H9 (cell line): Measurements from ENCODE around the gene DEPP1. TPM values are rescaled to one million over a fixed set of nuclear protein-coding genes. Genes with fewer than 3 reads are reported as not detected.

Experiments used
- DNase-seq: peaks from one replicate; pipeline ENCODE4 v3.0.0-alpha.2; 2017
- H2AFZ ChIP-seq: one replicate; pipeline ENCODE4 v1.6.1; 2013; ENCODE audit warnings: mild to moderate bottlenecking, low read length, control low read depth, moderate library complexity
- H2AK5ac ChIP-seq: 2 replicates; pipeline ENCODE4 v1.6.1; 2013; ENCODE audit warnings: low read length, control low read depth, mixed read lengths; ENCODE audit not compliant: insufficient read length
- H2BK120ac ChIP-seq: one replicate; pipeline ENCODE4 v1.6.1; 2013; ENCODE audit warnings: low read depth, mild to moderate bottlenecking, low read length, control low read depth, inconsistent platforms; ENCODE audit not compliant: poor library complexity, severe bottlenecking
- H2BK12ac ChIP-seq: 2 replicates; pipeline ENCODE4 v1.6.1; 2013; ENCODE audit warnings: low read length, control low read depth, mixed read lengths, low read depth; ENCODE audit not compliant: insufficient read length
- H2BK15ac ChIP-seq: 2 replicates; pipeline ENCODE4 v1.6.1; 2013; ENCODE audit warnings: low read depth, low read length, control low read depth
- H2BK20ac ChIP-seq: one replicate; pipeline ENCODE4 v1.6.1; 2013; ENCODE audit warnings: low read depth, mild to moderate bottlenecking, low read length, control low read depth, inconsistent platforms; ENCODE audit not compliant: poor library complexity, severe bottlenecking
- H2BK5ac ChIP-seq: 2 replicates; pipeline ENCODE4 v1.6.1; 2013; ENCODE audit warnings: low read length, control low read depth, mixed read lengths; ENCODE audit not compliant: insufficient read length
- H3K14ac ChIP-seq: 2 replicates; pipeline ENCODE4 v1.6.1; 2013; ENCODE audit warnings: low read length, control low read depth; ENCODE audit not compliant: insufficient read depth
- H3K18ac ChIP-seq: 2 replicates; pipeline ENCODE4 v1.6.1; 2013; ENCODE audit warnings: low read depth, mild to moderate bottlenecking, mixed read lengths, low read length, control low read depth; ENCODE audit not compliant: insufficient read length
- H3K23ac ChIP-seq: 2 replicates; pipeline ENCODE4 v1.6.1; 2013; ENCODE audit warnings: low read length, control low read depth, mixed read lengths, low read depth; ENCODE audit not compliant: insufficient read length
- H3K23me2 ChIP-seq: 2 replicates; pipeline ENCODE4 v1.6.1; 2013; ENCODE audit warnings: low read depth, mild to moderate bottlenecking, mixed read lengths, low read length, control low read depth; ENCODE audit not compliant: insufficient read length, poor library complexity, severe bottlenecking
- H3K27ac ChIP-seq: 2 replicates; pipeline ENCODE4 v1.5.1; 2013; ENCODE audit warnings: low read length, control low read depth, mixed read lengths, low read depth; ENCODE audit not compliant: insufficient read length
- H3K27me3 ChIP-seq: 2 replicates; pipeline ENCODE4 v1.6.1; 2013; ENCODE audit warnings: low read length, control low read depth, inconsistent platforms; ENCODE audit not compliant: insufficient read depth
- H3K4ac ChIP-seq: 2 replicates; pipeline ENCODE4 v1.6.1; 2013; ENCODE audit warnings: low read depth, mild to moderate bottlenecking, control low read depth, inconsistent platforms, low read length, moderate library complexity
- H3K4me1 ChIP-seq: 2 replicates; pipeline ENCODE4 v1.6.1; 2013; ENCODE audit warnings: low read length, control low read depth, inconsistent platforms; ENCODE audit not compliant: insufficient read depth
- H3K4me2 ChIP-seq: 2 replicates; pipeline ENCODE4 v1.6.1; 2013; ENCODE audit warnings: low read length, control low read depth, mixed read lengths; ENCODE audit not compliant: insufficient read length, insufficient read depth
- H3K56ac ChIP-seq: 2 replicates; pipeline ENCODE4 v1.6.1; 2013; ENCODE audit warnings: low read depth, mild to moderate bottlenecking, mixed read lengths, low read length, control low read depth; ENCODE audit not compliant: insufficient read length
- H3K79me1 ChIP-seq: 2 replicates; pipeline ENCODE4 v1.6.1; 2013; ENCODE audit warnings: low read depth, mild to moderate bottlenecking, moderate library complexity, low read length, control low read depth, inconsistent platforms; ENCODE audit not compliant: insufficient read depth, poor library complexity, severe bottlenecking
- H3K79me2 ChIP-seq: 2 replicates; pipeline ENCODE4 v1.6.1; 2013; ENCODE audit warnings: low read length, control low read depth, inconsistent platforms; ENCODE audit not compliant: insufficient read depth
- H3K9ac ChIP-seq: 2 replicates; pipeline ENCODE4 v1.6.1; 2013; ENCODE audit warnings: low read length, control low read depth, mixed read lengths; ENCODE audit not compliant: insufficient read length; ENCODE audit errors: extremely low read depth
- H3K9me3 ChIP-seq: one replicate; pipeline ENCODE4 v1.6.1; 2013; ENCODE audit warnings: low read depth, low read length, inconsistent platforms; ENCODE audit not compliant: control insufficient read depth
- H3T11ph ChIP-seq: one replicate; pipeline ENCODE4 v1.6.1; 2013; ENCODE audit warnings: mild to moderate bottlenecking, low read length, control low read depth, inconsistent platforms
- H4K20me1 ChIP-seq: one replicate; pipeline ENCODE4 v1.6.1; 2013; ENCODE audit not compliant: control insufficient read depth, insufficient read length, insufficient read depth
- H4K5ac ChIP-seq: 2 replicates; pipeline ENCODE4 v1.6.1; 2013; ENCODE audit warnings: low read depth, mild to moderate bottlenecking, mixed read lengths, low read length, control low read depth; ENCODE audit not compliant: insufficient read length
- H4K8ac ChIP-seq: replicated peaks from 2 replicates; pipeline ENCODE4 v1.6.1; 2013; ENCODE audit warnings: low read length, control low read depth, mixed read lengths, low read depth; ENCODE audit not compliant: insufficient read length
- H4K91ac ChIP-seq: 2 replicates; pipeline ENCODE4 v1.6.1; 2013; ENCODE audit warnings: low read depth, mild to moderate bottlenecking, moderate library complexity, mixed read lengths, low read length, control low read depth; ENCODE audit not compliant: insufficient read length
- H3K27ac Mint-ChIP-seq, 3 experiments: 2 replicates in 2 of 3; 3 replicates in 1 of 3; pipeline ENCODE4 v1.8.0; 2020 to 2021; ENCODE audit warnings: mixed read lengths in 3 of 3, mild to moderate bottlenecking in 1 of 3, moderate library complexity in 1 of 3
- H3K27me3 Mint-ChIP-seq: 2 replicates; pipeline ENCODE4 v1.8.0; 2021; ENCODE audit warnings: low read depth, mild to moderate bottlenecking, moderate library complexity, mixed read lengths
- H3K36me3 Mint-ChIP-seq, 3 experiments: 2 replicates in 2 of 3; 3 replicates in 1 of 3; pipeline ENCODE4 v1.8.0; 2020 to 2021; ENCODE audit warnings: low read depth in 3 of 3, mixed read lengths in 3 of 3; ENCODE audit not compliant: insufficient read depth in 1 of 3
- H3K4me1 Mint-ChIP-seq, 2 experiments: 2 replicates each; pipeline ENCODE4 v1.8.0; 2020; ENCODE audit warnings: mixed read lengths in 2 of 2
- H3K4me3 Mint-ChIP-seq, 2 experiments: 2 replicates in 1 of 2; 3 replicates in 1 of 2; pipeline ENCODE4 v1.8.0; 2020 to 2021; ENCODE audit warnings: mild to moderate bottlenecking in 2 of 2, mixed read lengths in 2 of 2, moderate library complexity in 1 of 2
- H3K9me3 Mint-ChIP-seq, 2 experiments: 2 replicates in 1 of 2; 3 replicates in 1 of 2; pipeline ENCODE4 v1.8.0; 2020; ENCODE audit warnings: mild to moderate bottlenecking in 2 of 2, mixed read lengths in 2 of 2, moderate library complexity in 1 of 2
- CTCF ChIP-seq: fragments of 200-600 bp; sonication (generic); conservative IDR thresholded peaks from 3 replicates; pipeline ENCODE4 v1.8.0; 2021; ENCODE audit warnings: antibody characterized with exemption, mild to moderate bottlenecking
- WGBS: extraction: QIAGEN DNeasy Blood & Tissue Kit; methylation state at CpG from one replicate; pipeline ENCODE4 v1.1.7; 2013; ENCODE audit warnings: missing lambda C conversion rate, low lambda C conversion rate, mixed read lengths; ENCODE audit not compliant: insufficient read length; ENCODE audit errors: extremely low coverage; 5-methylcytosine and 5-hydroxymethylcytosine counted together
- total RNA-seq: library from RNA; stranded (reverse); gene quantifications from 2 replicates; pipeline ENCODE4 v1.2.1, GENCODE V29; 2021

DEPP1 gene
- total RNA-seq, 1 experiment from 2014 or later: 2.4 TPM

DNA sequence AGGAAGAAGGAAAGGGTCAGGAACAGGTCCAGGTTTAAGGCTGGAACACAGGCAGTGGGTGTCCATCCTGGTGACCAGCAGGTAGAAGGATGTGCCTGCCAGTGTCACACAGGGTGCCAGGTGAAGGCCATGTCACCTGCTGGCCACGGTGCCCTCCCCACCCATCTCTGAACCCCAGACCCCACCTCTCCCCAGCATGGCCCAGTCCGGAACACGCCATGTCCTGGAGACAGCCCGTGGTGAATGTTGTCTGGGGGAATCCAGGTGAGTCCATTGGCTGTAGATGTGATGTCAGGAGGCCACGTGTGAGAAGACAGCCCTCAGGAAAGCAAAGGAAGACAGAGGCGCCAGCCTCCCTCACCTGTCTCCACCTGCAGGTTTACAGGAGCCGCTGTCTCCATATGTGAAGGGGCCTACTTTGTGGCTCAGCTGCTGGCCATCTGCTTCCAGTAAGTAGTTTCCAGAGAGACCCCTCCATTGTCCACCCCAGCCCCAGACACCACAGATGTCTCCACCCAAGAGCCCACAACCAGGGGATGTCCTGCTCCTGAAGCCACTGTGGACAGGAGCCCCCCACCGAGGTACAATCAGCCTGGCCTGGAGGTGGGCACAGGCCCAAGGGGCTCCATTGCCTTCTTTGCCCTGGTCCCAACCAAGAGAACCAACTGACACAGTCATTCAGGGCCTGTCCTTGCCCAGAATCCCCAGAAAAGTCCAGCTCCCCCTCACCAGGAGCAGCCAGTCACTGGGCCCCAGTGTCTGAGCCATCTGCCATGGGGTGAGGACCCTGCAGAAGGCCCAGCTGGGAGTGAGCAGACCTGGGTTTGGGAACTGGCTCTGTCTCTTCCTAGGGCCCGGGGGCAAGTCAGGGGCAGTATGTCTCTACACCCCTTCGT lies 46.7 kb downstream of the DEPP1 start:
- DNase-seq: peak; percentile 23
- H3K23ac ChIP-seq: no peak overlapping the region
- no peaks in the 10 kb centered on the region; the same call in 1 of the 2 replicates for H3K4me1 ChIP-seq
- no peak overlapping the region for H4K8ac ChIP-seq
- Mint-ChIP-seq H3K9me3 (no peaks in the 10 kb centered on the region; a peak in 1 of 5 replicates), H3K4me1 (peaks cover 0 to 8% of the 10 kb centered on the region in 2 experiments; a peak in 3 of 4 replicates), H3K36me3 (no peaks in the 10 kb centered on the region), H3K27ac (no peak overlapping the region), H3K27me3 (peaks cover 15% of the 10 kb centered on the region), H3K4me3 (no peak overlapping the region)
- H3K23me2 ChIP-seq: no peaks in the 10 kb centered on the region
- no peak overlapping the region for H2AFZ ChIP-seq
- H4K91ac ChIP-seq: no peak overlapping the region
- no peak for TF ChIP-seq CTCF
- peak overlapping the region; percentile 23 for H3K18ac ChIP-seq
- no peaks in the 10 kb centered on the region for H4K20me1 ChIP-seq
- no peak overlapping the region for H3K4me2 ChIP-seq
- no peak overlapping the region for H2BK20ac ChIP-seq
- H2BK12ac ChIP-seq: no peak overlapping the region
- H2AK5ac ChIP-seq: no peak overlapping the region
- no peak overlapping the region for H2BK15ac ChIP-seq
- no peak overlapping the region for H3K27ac ChIP-seq
- no peak overlapping the region for H2BK120ac ChIP-seq
- H3K79me2 ChIP-seq: no peaks in the 10 kb centered on the region
- H3K79me1 ChIP-seq: no peaks in the 10 kb centered on the region
- H4K5ac ChIP-seq: no peak overlapping the region
- no peak overlapping the region for H3K4ac ChIP-seq
- H3K56ac ChIP-seq: no peak overlapping the region
- H3K9me3 ChIP-seq: no peaks in the 10 kb centered on the region
- H3K9ac ChIP-seq: no peak overlapping the region
- no peaks in the 10 kb centered on the region for H3K27me3 ChIP-seq
- no CpG with 5 or more reads among the region's 10 CpGs for WGBS
- H3K14ac ChIP-seq: no peak overlapping the region
- H2BK5ac ChIP-seq: no peak overlapping the region
- H3T11ph ChIP-seq: no peak overlapping the region
